Testis (tissue), 2 donors: ENCODE measurements around the gene DSP.

Source experiments
- POLR2A ChIP-seq: fragments of 450-650 bp; IDR thresholded peaks from one replicate; pipeline ENCODE4 v1.6.1; 2017; ENCODE audit warnings: antibody characterized with exemption, mild to moderate bottlenecking, moderate library complexity
- TF ChIP-seq, protein P1 (sequence below), 3 experiments: fragments of 450-650 bp in 2 of 3; fragments of 200-600 bp in 1 of 3; sonication (generic) in 1 of 3; IDR thresholded peaks; one replicate each; pipeline ENCODE4 v1.5.1; 2016 to 2019; ENCODE audit warnings: antibody characterized with exemption in 3 of 3, mild to moderate bottlenecking in 2 of 3, moderate library complexity in 1 of 3

DNA sequence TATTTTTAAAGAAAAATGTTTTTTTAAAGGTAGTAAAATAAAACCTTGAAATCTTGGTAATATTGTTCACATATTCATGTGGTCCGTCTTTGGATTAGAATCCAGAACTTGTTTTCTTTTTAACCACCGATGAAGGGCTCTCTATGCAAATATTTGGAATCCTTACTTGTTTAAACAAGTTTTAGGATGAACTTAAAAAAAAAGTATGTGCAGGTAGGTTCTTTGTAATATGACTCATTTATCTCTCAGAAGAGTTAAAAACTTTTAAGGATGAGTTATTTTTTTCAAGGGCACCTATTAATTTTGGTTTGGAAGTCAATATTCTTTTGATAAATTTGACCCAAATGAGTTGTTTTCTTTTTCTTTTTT is 8.9 kb downstream of the DSP start:
- TF ChIP-seq, protein P1, sequence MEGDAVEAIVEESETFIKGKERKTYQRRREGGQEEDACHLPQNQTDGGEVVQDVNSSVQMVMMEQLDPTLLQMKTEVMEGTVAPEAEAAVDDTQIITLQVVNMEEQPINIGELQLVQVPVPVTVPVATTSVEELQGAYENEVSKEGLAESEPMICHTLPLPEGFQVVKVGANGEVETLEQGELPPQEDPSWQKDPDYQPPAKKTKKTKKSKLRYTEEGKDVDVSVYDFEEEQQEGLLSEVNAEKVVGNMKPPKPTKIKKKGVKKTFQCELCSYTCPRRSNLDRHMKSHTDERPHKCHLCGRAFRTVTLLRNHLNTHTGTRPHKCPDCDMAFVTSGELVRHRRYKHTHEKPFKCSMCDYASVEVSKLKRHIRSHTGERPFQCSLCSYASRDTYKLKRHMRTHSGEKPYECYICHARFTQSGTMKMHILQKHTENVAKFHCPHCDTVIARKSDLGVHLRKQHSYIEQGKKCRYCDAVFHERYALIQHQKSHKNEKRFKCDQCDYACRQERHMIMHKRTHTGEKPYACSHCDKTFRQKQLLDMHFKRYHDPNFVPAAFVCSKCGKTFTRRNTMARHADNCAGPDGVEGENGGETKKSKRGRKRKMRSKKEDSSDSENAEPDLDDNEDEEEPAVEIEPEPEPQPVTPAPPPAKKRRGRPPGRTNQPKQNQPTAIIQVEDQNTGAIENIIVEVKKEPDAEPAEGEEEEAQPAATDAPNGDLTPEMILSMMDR (IDR thresholded peaks at IDR 0.05) = no peak
- no peak for TF ChIP-seq POLR2A
